ENCODE results near the gene MAP2K7.
A peak's percentile ranks its signal among the peaks of the same experiment; 100 is the strongest.

Gene MAP2K7

DNA sequence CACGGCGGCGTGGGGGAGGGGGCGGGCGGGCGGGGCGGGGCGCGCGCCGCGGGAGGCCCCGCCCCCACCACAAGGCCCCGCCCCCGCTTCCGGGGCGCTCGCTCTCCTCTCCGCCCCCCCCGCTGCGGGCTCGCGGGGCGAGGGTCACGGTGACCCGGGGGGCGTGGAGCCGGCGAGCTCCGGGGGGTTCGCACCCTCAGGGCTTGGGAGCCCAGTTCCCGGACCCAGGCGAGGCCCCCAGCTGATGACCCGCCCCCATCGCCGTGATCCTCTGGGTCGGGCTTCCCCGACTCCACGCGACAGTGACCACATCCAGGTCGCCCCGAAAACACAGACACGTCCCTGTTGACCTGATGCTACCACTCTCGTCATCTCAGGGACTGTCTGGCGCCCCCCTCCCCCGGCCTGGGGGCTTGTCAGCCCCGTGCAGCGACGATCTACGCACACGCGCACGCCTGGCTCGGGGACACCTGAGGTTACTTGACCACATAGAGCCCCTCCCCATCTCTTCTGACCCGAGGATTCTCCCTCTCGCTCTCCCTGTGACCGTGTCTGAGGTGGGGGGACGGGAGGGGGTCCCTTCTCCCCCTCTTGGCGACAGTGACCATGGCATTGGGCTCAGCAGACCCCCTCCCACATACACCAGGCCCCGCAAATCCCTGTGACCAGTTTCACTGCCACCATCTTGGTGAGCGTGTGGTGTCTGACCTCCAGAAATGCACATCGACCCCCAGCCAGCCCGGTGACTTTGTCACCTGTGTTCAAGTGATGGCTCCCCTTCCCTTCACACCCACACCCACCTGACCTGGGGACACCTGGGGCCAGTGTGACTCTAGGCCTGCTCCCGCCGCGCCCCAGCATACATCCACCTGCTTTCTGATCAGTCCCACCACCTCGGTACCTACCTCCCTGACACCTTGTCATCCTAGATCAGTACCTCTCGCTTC, 670 bp downstream of the MAP2K7 start:
- H3K4me3 ChIP-seq (ENCODE audit: low read depth, low read length): peak overlapping the region; percentile 66
- no peak for DNase-seq (ENCODE audit: low read depth)
- TF ChIP-seq, protein P1, sequence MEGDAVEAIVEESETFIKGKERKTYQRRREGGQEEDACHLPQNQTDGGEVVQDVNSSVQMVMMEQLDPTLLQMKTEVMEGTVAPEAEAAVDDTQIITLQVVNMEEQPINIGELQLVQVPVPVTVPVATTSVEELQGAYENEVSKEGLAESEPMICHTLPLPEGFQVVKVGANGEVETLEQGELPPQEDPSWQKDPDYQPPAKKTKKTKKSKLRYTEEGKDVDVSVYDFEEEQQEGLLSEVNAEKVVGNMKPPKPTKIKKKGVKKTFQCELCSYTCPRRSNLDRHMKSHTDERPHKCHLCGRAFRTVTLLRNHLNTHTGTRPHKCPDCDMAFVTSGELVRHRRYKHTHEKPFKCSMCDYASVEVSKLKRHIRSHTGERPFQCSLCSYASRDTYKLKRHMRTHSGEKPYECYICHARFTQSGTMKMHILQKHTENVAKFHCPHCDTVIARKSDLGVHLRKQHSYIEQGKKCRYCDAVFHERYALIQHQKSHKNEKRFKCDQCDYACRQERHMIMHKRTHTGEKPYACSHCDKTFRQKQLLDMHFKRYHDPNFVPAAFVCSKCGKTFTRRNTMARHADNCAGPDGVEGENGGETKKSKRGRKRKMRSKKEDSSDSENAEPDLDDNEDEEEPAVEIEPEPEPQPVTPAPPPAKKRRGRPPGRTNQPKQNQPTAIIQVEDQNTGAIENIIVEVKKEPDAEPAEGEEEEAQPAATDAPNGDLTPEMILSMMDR (IDR thresholded peaks at IDR 0.05; ENCODE audit: control insufficient read depth, extremely low read depth, insufficient read depth): no peak

DNA sequence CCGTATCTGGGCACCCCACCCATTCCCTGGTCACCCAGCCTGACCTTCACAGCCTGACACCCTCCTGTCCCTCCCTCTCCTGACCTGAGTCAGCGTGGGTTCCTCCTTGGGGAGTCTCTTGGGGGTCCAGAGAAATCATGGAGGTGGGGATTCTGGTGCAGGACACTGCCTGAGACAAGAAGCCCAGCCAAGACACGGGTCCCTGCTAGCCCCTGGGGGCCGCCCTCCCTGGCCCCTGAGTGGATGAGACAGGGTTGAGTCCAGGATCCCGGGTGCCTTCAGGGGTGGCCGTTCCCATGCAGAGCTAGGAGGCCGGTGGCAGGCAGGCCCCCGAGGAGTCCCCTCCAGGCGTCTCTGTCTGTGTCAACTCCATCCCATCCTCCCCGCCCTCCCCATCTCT, 1.6 kb downstream of the MAP2K7 start:
- peak overlapping the region; percentile 66 for H3K4me3 ChIP-seq (ENCODE audit: low read depth, low read length)
- no peak for DNase-seq (ENCODE audit: low read depth)

DNA sequence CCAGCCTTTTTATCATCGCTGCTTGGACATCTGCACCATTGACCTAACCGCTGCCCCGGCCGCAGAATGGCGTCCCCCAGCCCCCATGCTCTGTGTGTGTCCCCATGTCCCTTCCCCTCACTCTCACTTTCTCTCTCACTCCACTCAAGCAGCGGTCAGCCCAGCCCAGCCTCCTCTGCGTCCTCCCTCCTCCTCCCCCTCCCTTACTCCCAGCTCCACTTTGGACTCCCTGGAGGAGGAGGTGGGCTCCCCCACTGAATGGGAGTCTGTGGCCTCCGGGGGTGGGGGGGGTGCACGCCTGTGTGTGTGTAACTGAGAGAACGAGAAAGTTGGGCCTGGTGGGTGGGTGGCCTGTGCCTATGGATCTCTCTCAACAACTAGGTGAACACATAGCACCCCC, 2.2 kb downstream of the MAP2K7 start:
- TF ChIP-seq, protein P1 (IDR thresholded peaks at IDR 0.05; ENCODE audit: control insufficient read depth, extremely low read depth, insufficient read depth): no peak
- no peak for DNase-seq (ENCODE audit: low read depth)
- H3K4me3 ChIP-seq (ENCODE audit: low read depth, low read length): no peak overlapping the region

More for the DNA sequence above, 1.6 kb downstream of the MAP2K7 start:
- TF ChIP-seq, protein P1 (IDR thresholded peaks at IDR 0.05; ENCODE audit: control insufficient read depth, extremely low read depth, insufficient read depth): no peak

DNA sequence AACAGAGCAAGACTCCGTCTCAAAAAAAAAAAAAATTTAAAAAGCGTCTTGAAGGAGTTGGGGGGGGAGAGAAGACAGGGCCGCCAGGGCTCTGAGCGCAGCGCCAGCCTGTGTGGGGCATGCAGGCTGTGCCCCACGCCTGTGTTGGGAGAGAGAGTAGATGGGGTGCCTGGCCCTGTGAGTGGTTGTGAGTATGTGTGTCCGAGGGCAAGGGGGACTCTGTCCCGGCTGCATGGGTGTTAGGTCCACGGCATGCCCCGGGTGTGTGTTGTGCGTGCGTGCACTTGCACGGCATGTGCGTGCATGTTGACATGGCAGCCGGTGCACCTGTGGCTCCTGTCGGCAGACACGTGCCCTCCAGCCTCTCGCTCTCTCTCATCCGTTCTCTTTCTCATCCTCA, 3.4 kb downstream of the MAP2K7 start:
- TF ChIP-seq, protein P1 (IDR thresholded peaks at IDR 0.05; ENCODE audit: control insufficient read depth, extremely low read depth, insufficient read depth): no peak
- DNase-seq (ENCODE audit: low read depth): no peak
- H3K4me3 ChIP-seq (ENCODE audit: low read depth, low read length): no peak overlapping the region

DNA sequence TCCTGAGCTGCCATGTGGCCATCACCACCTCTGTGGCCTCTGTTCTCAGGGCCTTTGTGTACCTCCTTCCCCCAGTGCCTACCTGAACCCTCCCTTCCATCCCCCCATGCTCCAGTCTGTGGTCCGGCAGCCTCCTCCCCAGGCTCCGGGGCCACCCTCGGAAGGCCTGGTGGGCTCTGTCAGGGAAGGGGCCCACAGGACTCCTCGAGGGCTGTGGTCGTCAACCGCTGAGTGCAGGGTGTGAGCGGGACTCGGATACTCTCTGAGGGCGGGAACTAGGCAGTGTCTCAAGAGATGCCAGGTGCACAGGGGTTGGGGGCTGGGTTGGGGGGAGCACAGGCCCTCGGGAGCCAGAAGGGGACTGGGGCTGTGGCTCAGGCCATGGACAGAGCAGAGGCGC, 3.9 kb downstream of the MAP2K7 start:
- no peak for DNase-seq (ENCODE audit: low read depth)
- TF ChIP-seq, protein P1 (IDR thresholded peaks at IDR 0.05; ENCODE audit: control insufficient read depth, extremely low read depth, insufficient read depth): no peak
- no peak overlapping the region for H3K4me3 ChIP-seq (ENCODE audit: low read depth, low read length)

DNA sequence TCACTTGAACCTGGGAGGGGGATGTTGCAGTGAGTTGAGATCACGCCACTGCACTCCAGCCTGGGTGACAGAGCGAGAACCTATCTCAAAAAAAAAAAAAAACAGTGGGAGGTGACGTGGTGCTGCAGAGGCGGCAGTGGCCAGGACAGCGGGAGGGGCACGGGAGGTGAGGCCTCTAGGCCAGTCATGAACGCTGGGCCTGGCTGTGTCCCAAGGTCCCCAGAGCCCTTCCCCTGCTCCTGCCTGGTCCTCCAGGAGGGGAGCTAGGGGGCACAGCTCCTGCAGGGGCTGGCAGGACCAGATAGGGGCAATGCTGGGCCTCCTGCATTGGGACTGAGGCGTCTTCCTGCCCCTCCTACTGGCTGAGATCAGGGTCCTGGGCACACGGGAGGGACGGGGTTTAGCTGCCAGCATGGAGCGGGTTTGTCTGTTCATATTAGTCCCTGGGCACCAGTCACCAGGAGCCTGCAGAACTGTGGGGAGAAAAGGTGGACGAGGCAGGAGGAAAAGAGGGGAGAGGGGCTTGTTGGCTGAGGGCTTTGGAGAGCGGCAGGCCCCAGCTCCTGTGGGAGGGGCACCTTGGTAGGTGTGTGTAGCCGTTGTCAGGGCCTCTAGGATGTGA, 4.5 kb downstream of the MAP2K7 start:
- no peak overlapping the region for H3K4me3 ChIP-seq (ENCODE audit: low read depth, low read length)
- TF ChIP-seq, protein P1 (IDR thresholded peaks at IDR 0.05; ENCODE audit: control insufficient read depth, extremely low read depth, insufficient read depth): no peak
- no peak for DNase-seq (ENCODE audit: low read depth)
